B cell (primary cell): ENCODE results near the gene C20orf204. TPM values are rescaled to one million over a fixed set of nuclear protein-coding genes. Genes with fewer than 3 reads are reported as not detected.

Experiments
- ATAC-seq: fragments of 200-7000 bp; cut with Tn5 transposase; one replicate; pipeline ENCODE4 v1.10.0; 2021; ENCODE audit warnings: low read depth, mild to moderate bottlenecking, moderate number of reproducible peaks, moderate library complexity
- CTCF ChIA-PET: fragments of 350-600 bp; sonication (Branson Sonifier 250); formaldehyde crosslinking; loops from one replicate; lab custom pipeline; 2021; ENCODE audit warnings: antibody characterized with exemption, inconsistent platforms; lab: Charles Lee
- POLR2A ChIA-PET: fragments of 350-600 bp; sonication (Branson Sonifier 250); formaldehyde crosslinking; loops from one replicate; lab custom pipeline; 2021; ENCODE audit warnings: antibody characterized with exemption; lab: Charles Lee
- DNase-seq: peaks from one replicate; pipeline ENCODE4 v3.0.0; 2013
- H2AFZ ChIP-seq: 2 replicates; pipeline ENCODE4 v1.6.1; 2012; ENCODE audit warnings: mild to moderate bottlenecking, low read depth, low read length; ENCODE audit not compliant: insufficient read depth, poor library complexity, severe bottlenecking
- H3K27ac ChIP-seq, 2 donors: 1 replicate in 1 of 2; 2 replicates in 1 of 2; pipeline ENCODE4 v1.5.1; 2012 to 2013; ENCODE audit warnings: low read length in 2 of 2, mild to moderate bottlenecking in 2 of 2, moderate library complexity in 1 of 2
- H3K27me3 ChIP-seq, 4 experiments: fragments of 200-600 bp in 1 of 4; sonication (generic) in 1 of 4; replicated peaks in 1 of 4; 1 replicate in 2 of 4; 2 replicates in 2 of 4; pipeline versions ENCODE4 v1.6.1 to v1.7.0; 2013 to 2016; ENCODE audit warnings: low read length in 3 of 4, mild to moderate bottlenecking in 2 of 4, mixed read lengths in 1 of 4, moderate library complexity in 1 of 4; ENCODE audit not compliant: insufficient read depth in 4 of 4, control insufficient read depth in 3 of 4; ENCODE audit errors: control extremely low read depth in 1 of 4
- H3K36me3 ChIP-seq, 2 experiments: replicated peaks in 1 of 2; 1 replicate in 1 of 2; 2 replicates in 1 of 2; pipeline versions ENCODE4 v1.6.1 to v1.7.1; 2013; ENCODE audit warnings: low read length in 1 of 2; ENCODE audit not compliant: insufficient read depth in 2 of 2, control insufficient read depth in 1 of 2; ENCODE audit errors: control extremely low read depth in 1 of 2, extremely low read depth in 1 of 2
- H3K4me1 ChIP-seq, 2 donors: fragments of 200-600 bp in 1 of 2; sonication (generic) in 1 of 2; 1 replicate in 1 of 2; 2 replicates in 1 of 2; pipeline versions ENCODE4 v1.5.1 to v1.6.1; 2013 to 2017; ENCODE audit warnings: low read length in 2 of 2; ENCODE audit not compliant: control insufficient read depth in 2 of 2, insufficient read depth in 2 of 2
- H3K4me2 ChIP-seq: replicated peaks from 2 replicates; pipeline ENCODE3; 2012; ENCODE audit warnings: mild to moderate bottlenecking, low read depth, low read length; ENCODE audit not compliant: poor library complexity, severe bottlenecking
- H3K4me3 ChIP-seq, 5 experiments: fragments of 200-600 bp in 1 of 5; sonication (generic) in 1 of 5; 1 replicate in 3 of 5; 2 replicates in 2 of 5; pipeline versions ENCODE4 v1.5.1 to v1.7.0; 2011 to 2016; ENCODE audit warnings: low read length in 4 of 5, mild to moderate bottlenecking in 4 of 5, low read depth in 2 of 5, control low read depth in 1 of 5, moderate library complexity in 1 of 5; ENCODE audit not compliant: insufficient read depth in 1 of 5; ENCODE audit errors: control extremely low read depth in 1 of 5, extremely low read depth in 1 of 5
- H3K79me2 ChIP-seq: fragments of 200-600 bp; sonication (generic); one replicate; pipeline ENCODE4 v1.6.0; 2016; ENCODE audit warnings: low read length; ENCODE audit not compliant: control insufficient read depth, insufficient read depth
- H3K9ac ChIP-seq: fragments of 200-600 bp; sonication (generic); 2 replicates; pipeline ENCODE4 v1.6.1; 2017; ENCODE audit warnings: mild to moderate bottlenecking, low read length, moderate library complexity
- H3K9me3 ChIP-seq, 3 donors: one replicate each; pipeline versions ENCODE4 v1.6.1 to v1.7.1; 2013; ENCODE audit warnings: low read length in 2 of 3; ENCODE audit not compliant: control insufficient read depth in 2 of 3, insufficient read depth in 1 of 3; ENCODE audit errors: control extremely low read depth in 1 of 3
- H4K20me1 ChIP-seq: 2 replicates; pipeline ENCODE4 v1.6.0; 2012; ENCODE audit warnings: mild to moderate bottlenecking, low read length; ENCODE audit not compliant: insufficient read depth, control insufficient read depth, poor library complexity, severe bottlenecking
- H3K27ac Mint-ChIP-seq: one replicate; pipeline ENCODE4 v1.8.0; 2021; ENCODE audit warnings: mixed read lengths
- H3K27me3 Mint-ChIP-seq: one replicate; pipeline ENCODE4 v1.8.0; 2021; ENCODE audit warnings: mixed read lengths
- H3K4me1 Mint-ChIP-seq: one replicate; pipeline ENCODE4 v1.8.0; 2021; ENCODE audit warnings: mixed read lengths
- H3K4me3 Mint-ChIP-seq: one replicate; pipeline ENCODE4 v1.8.0; 2021; ENCODE audit warnings: mixed read lengths
- H3K9me3 Mint-ChIP-seq: one replicate; pipeline ENCODE4 v1.8.0; 2022; ENCODE audit warnings: mixed read lengths; ENCODE audit not compliant: insufficient read depth
- CTCF ChIP-seq: fragments of 200-600 bp; IDR thresholded peaks from one replicate; pipeline ENCODE4 v1.8.0; 2022; ENCODE audit warnings: antibody characterized with exemption, mild to moderate bottlenecking
- EZH2 ChIP-seq: IDR thresholded peaks from 2 replicates; pipeline ENCODE4 v1.6.1; 2012; ENCODE audit warnings: borderline replicate concordance, low read depth, mild to moderate bottlenecking, moderate library complexity, low read length; ENCODE audit not compliant: insufficient read depth, poor library complexity, severe bottlenecking
- WGBS: methylation state at CpG from one replicate; pipeline ENCODE4 v1.1.5; 2013; ENCODE audit warnings: missing lambda C conversion rate; ENCODE audit not compliant: insufficient coverage; 5-methylcytosine and 5-hydroxymethylcytosine counted together
- intact Hi-C: fragments of 100-400 bp; cut with micrococcal nuclease; formaldehyde crosslinking; loops from one replicate; pipeline ENCODE4 v1.10.0; 2022
- polyA plus RNA-seq: library from polyadenylated mRNA; depleted of rRNA; stranded (reverse); fragments of >200 nt; gene quantifications from 2 replicates; pipeline ENCODE4 v1.2.3, GENCODE V29; 2012
- total RNA-seq, 2 donors: library from RNA; stranded (reverse); fragments of 120-200 nt in 1 of 2; gene quantifications; 1 replicate in 1 of 2; 2 replicates in 1 of 2; pipeline versions ENCODE4 v1.2.3 to v1.2.4, GENCODE V29; 2013 to 2022

The C20orf204 gene
- total and polyA plus RNA-seq, 2 donors (not counting 1 experiment from before 2014, with no cell fraction given) = 0.24 to 2.5 TPM

- H3K4me1 ChIP-seq = no peaks in the 10 kb centered on the region
- H3K4me3 ChIP-seq = no peak overlapping the region
- Mint-ChIP-seq H3K27ac (no peak overlapping the region), H3K4me1 (no peaks in the 10 kb centered on the region), H3K9me3 (no peaks in the 10 kb centered on the region), H3K27me3 (no peaks in the 10 kb centered on the region), H3K4me3 (no peak overlapping the region)
- ATAC-seq (no peak), DNase-seq (no peak)
- 98% methylated on average over 18 of the region's 18 CpGs for WGBS
- no peak for TF ChIP-seq EZH2
- TF ChIP-seq CTCF = no peak
- ChIA-PET POLR2A (no interaction called here), CTCF (interaction anchor here (0.7 kb wide), 1 partner anchor 207 kb away, joined by 3 read pairs; no protein-coding TSS in a partner anchor)
- intact Hi-C loops = no loop called here
- H3K9me3 ChIP-seq = no peaks in the 10 kb centered on the region
- H2AFZ ChIP-seq = no peak overlapping the region
- no peaks in the 10 kb centered on the region for H3K27me3 ChIP-seq
- no peak overlapping the region for H3K9ac ChIP-seq
- H3K27ac ChIP-seq = no peak overlapping the region
- H3K4me2 ChIP-seq = no peak overlapping the region
- peaks cover 59% of the 10 kb centered on the region for H4K20me1 ChIP-seq
- H3K36me3 ChIP-seq = peaks cover 3 to 87% of the 10 kb centered on the region in 2 experiments
- peaks cover 31% of the 10 kb centered on the region for H3K79me2 ChIP-seq
Measured at GRCh38 chr20:64025101-64025825, 10.7 kb upstream of the C20orf204 start.

- no peak for TF ChIP-seq CTCF
- TF ChIP-seq EZH2 = no peak
- Histone ChIP-seq H3K4me3 (no peak overlapping the region), H3K9ac (no peak overlapping the region), H4K20me1 (peaks cover 57% of the 10 kb centered on the region), H3K36me3 (peaks cover 3 to 90% of the 10 kb centered on the region in 2 experiments), H3K27ac (no peak overlapping the region), H3K4me1 (no peaks in the 10 kb centered on the region), H3K27me3 (no peaks in the 10 kb centered on the region), H2AFZ (no peak overlapping the region), H3K9me3 (no peaks in the 10 kb centered on the region), H3K79me2 (peaks cover 31% of the 10 kb centered on the region), H3K4me2 (no peak overlapping the region)
- intact Hi-C loops = no loop called here
- ChIA-PET POLR2A (no interaction called here), CTCF (interaction anchor here (2.6 kb wide), 1 partner anchor 13 kb away, joined by 12 read pairs; no protein-coding TSS in a partner anchor)
- DNase-seq (no peak), ATAC-seq (no peak)
- H3K4me3 Mint-ChIP-seq = no peak overlapping the region
- 97% methylated on average over 14 of the region's 29 CpGs for WGBS
- H3K9me3 Mint-ChIP-seq = no peaks in the 10 kb centered on the region
- H3K27ac Mint-ChIP-seq = no peak overlapping the region
- no peaks in the 10 kb centered on the region for H3K4me1 Mint-ChIP-seq
- H3K27me3 Mint-ChIP-seq = no peaks in the 10 kb centered on the region
Measured at GRCh38 chr20:64025826-64026412, 10.1 kb upstream of the C20orf204 start.
